ENCODE measurements around the gene TAC4. TPM values are rescaled to one million over a fixed set of nuclear protein-coding genes. Genes with fewer than 3 reads are reported as not detected.

The TAC4 gene
- total and polyA plus RNA-seq, 10 of the 15 experiments (the other 5 are each of a cell fraction or from before 2014, with no cell fraction given), result not detected

DNA sequence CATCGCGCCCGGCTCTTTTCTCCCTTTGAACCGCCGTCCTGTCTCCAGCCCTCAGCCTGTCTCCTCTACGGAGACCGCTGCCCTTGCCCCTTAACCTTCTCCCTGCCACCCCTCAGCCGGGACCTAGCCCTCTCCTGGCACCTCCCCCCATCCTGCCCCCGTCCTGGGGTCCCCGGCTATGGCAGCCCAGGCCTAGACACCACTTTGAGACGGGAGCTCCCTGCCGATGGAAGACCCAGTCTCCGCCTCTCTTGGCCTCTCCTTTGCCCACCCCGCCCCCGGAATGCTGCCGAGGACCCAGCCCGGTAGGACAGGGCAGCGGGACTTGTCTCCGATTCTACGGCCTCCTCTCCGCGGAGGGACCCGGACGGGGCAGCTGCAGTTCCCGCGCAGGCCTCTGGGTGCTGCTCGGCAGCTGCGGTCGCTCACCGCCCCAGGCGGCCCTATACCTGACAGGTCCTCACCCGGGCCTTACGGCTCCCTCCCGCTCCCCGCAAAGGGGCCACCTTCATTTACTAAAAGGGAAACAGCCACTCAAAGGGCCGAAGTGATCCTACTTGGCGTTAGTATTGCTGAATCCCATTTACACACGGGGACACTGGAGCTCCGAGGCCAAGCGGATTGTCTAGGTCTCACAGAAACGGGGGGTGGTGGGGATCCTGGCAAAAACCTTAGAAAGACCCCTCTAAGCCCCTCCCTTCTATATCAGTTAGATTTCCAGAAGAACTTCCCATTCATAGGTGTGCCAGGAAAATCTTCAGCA lies 32.6 kb upstream of the TAC4 start (continued):
- TF ChIP-seq, protein P1, sequence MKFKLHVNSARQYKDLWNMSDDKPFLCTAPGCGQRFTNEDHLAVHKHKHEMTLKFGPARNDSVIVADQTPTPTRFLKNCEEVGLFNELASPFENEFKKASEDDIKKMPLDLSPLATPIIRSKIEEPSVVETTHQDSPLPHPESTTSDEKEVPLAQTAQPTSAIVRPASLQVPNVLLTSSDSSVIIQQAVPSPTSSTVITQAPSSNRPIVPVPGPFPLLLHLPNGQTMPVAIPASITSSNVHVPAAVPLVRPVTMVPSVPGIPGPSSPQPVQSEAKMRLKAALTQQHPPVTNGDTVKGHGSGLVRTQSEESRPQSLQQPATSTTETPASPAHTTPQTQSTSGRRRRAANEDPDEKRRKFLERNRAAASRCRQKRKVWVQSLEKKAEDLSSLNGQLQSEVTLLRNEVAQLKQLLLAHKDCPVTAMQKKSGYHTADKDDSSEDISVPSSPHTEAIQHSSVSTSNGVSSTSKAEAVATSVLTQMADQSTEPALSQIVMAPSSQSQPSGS (IDR thresholded peaks at IDR 0.05; ENCODE audit: low read length), result no peak
- peak; percentile 72 for TF ChIP-seq RUNX3 (IDR thresholded peaks at IDR 0.05; ENCODE audit: low read length)
- no peak for TF ChIP-seq ATF7 (IDR thresholded peaks at IDR 0.05; ENCODE audit: low read depth)
- no peak for TF ChIP-seq NR2C1 (IDR thresholded peaks at IDR 0.05)
- TF ChIP-seq HDAC2 (IDR thresholded peaks at IDR 0.05), result no peak
- TF ChIP-seq SUPT20H (IDR thresholded peaks at IDR 0.05; ENCODE audit: borderline replicate concordance, control insufficient read depth, low read depth, low read length), result no peak
- peak; percentile 60 for TF ChIP-seq RAD21 (IDR thresholded peaks at IDR 0.05; ENCODE audit: insufficient read depth, low read depth, low read length)
- TF ChIP-seq, protein P2, sequence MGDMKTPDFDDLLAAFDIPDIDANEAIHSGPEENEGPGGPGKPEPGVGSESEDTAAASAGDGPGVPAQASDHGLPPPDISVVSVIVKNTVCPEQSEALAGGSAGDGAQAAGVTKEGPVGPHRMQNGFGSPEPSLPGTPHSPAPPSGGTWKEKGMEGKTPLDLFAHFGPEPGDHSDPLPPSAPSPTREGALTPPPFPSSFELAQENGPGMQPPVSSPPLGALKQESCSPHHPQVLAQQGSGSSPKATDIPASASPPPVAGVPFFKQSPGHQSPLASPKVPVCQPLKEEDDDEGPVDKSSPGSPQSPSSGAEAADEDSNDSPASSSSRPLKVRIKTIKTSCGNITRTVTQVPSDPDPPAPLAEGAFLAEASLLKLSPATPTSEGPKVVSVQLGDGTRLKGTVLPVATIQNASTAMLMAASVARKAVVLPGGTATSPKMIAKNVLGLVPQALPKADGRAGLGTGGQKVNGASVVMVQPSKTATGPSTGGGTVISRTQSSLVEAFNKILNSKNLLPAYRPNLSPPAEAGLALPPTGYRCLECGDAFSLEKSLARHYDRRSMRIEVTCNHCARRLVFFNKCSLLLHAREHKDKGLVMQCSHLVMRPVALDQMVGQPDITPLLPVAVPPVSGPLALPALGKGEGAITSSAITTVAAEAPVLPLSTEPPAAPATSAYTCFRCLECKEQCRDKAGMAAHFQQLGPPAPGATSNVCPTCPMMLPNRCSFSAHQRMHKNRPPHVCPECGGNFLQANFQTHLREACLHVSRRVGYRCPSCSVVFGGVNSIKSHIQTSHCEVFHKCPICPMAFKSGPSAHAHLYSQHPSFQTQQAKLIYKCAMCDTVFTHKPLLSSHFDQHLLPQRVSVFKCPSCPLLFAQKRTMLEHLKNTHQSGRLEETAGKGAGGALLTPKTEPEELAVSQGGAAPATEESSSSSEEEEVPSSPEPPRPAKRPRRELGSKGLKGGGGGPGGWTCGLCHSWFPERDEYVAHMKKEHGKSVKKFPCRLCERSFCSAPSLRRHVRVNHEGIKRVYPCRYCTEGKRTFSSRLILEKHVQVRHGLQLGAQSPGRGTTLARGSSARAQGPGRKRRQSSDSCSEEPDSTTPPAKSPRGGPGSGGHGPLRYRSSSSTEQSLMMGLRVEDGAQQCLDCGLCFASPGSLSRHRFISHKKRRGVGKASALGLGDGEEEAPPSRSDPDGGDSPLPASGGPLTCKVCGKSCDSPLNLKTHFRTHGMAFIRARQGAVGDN (IDR thresholded peaks at IDR 0.05), result no peak
- TF ChIP-seq, protein P3, sequence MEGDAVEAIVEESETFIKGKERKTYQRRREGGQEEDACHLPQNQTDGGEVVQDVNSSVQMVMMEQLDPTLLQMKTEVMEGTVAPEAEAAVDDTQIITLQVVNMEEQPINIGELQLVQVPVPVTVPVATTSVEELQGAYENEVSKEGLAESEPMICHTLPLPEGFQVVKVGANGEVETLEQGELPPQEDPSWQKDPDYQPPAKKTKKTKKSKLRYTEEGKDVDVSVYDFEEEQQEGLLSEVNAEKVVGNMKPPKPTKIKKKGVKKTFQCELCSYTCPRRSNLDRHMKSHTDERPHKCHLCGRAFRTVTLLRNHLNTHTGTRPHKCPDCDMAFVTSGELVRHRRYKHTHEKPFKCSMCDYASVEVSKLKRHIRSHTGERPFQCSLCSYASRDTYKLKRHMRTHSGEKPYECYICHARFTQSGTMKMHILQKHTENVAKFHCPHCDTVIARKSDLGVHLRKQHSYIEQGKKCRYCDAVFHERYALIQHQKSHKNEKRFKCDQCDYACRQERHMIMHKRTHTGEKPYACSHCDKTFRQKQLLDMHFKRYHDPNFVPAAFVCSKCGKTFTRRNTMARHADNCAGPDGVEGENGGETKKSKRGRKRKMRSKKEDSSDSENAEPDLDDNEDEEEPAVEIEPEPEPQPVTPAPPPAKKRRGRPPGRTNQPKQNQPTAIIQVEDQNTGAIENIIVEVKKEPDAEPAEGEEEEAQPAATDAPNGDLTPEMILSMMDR (IDR thresholded peaks at IDR 0.05 in 2 of 3, conservative IDR thresholded peaks at IDR 0.05 in 1 of 3; ENCODE audit: control insufficient read depth in 2 of 3, extremely low read depth in 1 of 3, insufficient read depth in 1 of 3, low read depth in 3 of 3, low read length in 3 of 3), result peak; percentile 88 to 99 (median 91)
- TF ChIP-seq ZSCAN29 (IDR thresholded peaks at IDR 0.05), result no peak
- TF ChIP-seq POLR2AphosphoS5 (IDR thresholded peaks at IDR 0.05; ENCODE audit: low read length), result no peak
- TF ChIP-seq STAT1 (conservative IDR thresholded peaks at IDR 0.05), result no peak
- no peak for TF ChIP-seq TBL1XR1 (IDR thresholded peaks at IDR 0.05; ENCODE audit: low read depth, low read length)
- TF ChIP-seq FOXM1 (IDR thresholded peaks at IDR 0.05; ENCODE audit: low read depth, low read length), result no peak
- TF ChIP-seq, protein P4, sequence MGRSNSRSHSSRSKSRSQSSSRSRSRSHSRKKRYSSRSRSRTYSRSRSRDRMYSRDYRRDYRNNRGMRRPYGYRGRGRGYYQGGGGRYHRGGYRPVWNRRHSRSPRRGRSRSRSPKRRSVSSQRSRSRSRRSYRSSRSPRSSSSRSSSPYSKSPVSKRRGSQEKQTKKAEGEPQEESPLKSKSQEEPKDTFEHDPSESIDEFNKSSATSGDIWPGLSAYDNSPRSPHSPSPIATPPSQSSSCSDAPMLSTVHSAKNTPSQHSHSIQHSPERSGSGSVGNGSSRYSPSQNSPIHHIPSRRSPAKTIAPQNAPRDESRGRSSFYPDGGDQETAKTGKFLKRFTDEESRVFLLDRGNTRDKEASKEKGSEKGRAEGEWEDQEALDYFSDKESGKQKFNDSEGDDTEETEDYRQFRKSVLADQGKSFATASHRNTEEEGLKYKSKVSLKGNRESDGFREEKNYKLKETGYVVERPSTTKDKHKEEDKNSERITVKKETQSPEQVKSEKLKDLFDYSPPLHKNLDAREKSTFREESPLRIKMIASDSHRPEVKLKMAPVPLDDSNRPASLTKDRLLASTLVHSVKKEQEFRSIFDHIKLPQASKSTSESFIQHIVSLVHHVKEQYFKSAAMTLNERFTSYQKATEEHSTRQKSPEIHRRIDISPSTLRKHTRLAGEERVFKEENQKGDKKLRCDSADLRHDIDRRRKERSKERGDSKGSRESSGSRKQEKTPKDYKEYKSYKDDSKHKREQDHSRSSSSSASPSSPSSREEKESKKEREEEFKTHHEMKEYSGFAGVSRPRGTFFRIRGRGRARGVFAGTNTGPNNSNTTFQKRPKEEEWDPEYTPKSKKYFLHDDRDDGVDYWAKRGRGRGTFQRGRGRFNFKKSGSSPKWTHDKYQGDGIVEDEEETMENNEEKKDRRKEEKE (IDR thresholded peaks at IDR 0.05), result no peak
- no peak for TF ChIP-seq SMAD1 (IDR thresholded peaks at IDR 0.05; ENCODE audit: low read depth, partially characterized antibody)
- TF ChIP-seq FOXK2 (IDR thresholded peaks at IDR 0.05), result no peak
- no peak for TF ChIP-seq ETV6 (conservative IDR thresholded peaks at IDR 0.05 in 1 of 2, IDR thresholded peaks at IDR 0.05 in 1 of 2; ENCODE audit: borderline replicate concordance in 1 of 2, low read depth in 1 of 2)
- TF ChIP-seq TCF12 (IDR thresholded peaks at IDR 0.05; ENCODE audit: low read depth, low read length), result 0 out of 2 replicates have a peak, but pooled peaks have one; percentile 71
